HG03571 (cell line): ENCODE measurements around the gene MKLN1.
"Not testable (repeated sequence)": the region's sequence is repeated elsewhere in the genome, so short reads cannot be mapped to it uniquely, and the experiment has no call there.

Experiments used
- ATAC-seq: cut with Tn5 transposase; IDR thresholded peaks from one replicate; pipeline ENCODE4 v1.9.1; 2021; ENCODE audit not compliant: unreplicated experiment

The MKLN1 gene

DNA sequence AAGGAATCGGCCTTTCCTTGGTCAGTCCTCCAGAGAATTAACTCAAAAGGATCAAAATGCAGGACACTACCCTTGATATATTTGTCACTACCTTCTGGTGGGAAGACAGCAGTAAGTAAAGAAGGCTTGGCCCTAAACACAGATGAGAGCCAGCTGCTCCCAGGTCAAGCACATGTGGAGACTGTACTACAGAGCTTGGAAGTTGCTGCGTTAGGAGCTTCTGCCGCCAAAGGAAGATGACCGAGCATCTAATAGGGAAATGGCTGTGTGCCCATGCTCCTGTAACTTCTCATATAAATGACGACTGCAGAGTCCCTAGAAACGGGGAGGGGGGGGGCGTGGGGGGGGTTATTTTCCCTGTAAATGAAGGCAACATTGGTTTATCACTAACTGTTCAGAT, 169.8 kb downstream of the MKLN1 start:
- no peak for ATAC-seq

DNA sequence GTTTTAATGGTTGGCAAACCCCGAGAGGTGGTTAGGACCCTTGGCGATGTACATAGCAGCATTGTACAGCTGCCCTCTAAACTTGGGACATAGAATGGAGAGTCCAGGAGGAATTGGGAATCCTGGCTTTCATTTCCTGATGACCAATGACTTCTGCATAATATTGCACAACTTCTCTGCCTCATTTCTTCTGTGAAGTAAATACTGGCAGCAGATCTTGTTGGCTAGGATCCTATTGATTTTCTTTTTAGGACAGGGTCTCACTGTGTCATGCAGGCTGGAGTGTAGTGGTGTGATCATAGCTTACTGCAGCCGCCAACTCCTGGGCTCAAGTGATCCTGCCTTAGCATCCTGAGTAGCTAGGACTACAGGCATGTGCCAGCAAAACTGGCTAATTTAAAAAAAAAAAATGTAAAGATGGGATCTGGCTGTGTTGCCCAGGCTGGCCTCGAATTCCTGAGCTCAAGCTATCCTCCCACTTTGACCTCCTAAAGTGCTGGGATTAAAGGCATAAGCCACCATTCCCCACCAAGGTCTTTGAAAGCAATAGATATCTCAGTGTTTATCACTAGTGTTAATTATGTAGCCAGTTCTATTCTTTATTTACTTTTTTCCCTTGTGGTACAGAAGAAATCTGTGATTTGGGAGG, 170.7 kb downstream of the MKLN1 start:
- ATAC-seq, result no peak

DNA sequence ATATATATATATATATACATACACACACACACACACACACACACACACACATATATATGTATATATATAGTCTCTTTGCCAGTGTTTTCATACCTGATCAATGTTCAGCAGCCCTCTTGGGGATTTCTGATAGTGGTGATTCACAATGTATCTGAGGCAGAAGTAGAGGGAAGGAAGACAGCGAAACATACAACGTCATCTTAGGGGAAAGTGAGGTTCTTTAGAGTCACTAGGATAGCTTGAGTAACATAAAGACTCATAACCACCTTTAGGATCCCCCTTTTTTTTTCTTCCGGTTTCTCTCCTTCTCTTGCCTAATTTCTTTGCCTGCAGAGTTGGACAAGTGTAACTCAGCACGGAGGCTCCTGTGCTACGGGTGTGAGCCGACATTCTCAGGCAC, 172.1 kb downstream of the MKLN1 start:
- ATAC-seq, result no peak

DNA sequence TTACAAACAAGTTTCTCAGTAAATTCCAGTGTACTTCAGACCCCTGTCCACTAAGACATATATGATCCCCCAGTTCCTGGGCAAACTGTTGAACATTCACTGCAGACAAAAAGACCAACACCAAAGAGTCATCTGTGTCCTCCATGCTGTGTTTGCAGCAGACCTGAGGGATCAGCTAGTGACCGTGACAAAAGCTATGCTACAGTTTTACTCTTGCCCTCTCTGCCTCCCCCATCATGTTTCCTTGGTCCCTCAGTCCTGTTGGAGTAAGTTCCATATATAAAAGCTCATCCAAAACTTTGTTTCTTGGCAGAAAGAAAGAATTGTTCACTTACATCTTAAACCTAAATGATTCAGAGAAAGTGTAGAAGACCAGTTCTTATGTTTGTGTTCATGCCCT, 172.7 kb downstream of the MKLN1 start:
- no peak for ATAC-seq

DNA sequence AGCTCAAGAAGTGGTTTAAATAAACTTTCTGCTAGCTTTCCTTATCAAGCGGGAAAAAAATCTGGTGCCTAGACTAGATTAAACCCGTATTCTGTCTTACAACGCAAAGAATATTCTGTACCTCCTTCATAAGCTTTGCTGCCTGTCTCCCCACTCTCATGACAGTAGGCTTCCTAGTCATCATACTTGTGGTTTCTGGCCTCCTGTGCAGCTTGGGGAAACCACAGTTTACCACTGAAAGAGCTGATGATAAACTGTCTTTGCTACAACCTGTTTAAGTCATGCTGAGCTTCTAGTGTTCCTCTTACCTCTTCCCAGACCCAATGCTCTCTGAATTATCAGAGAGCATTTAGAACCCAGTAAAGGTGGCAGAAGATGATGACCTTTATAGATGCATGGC, 173.7 kb downstream of the MKLN1 start:
- ATAC-seq, result peak; percentile 86

DNA sequence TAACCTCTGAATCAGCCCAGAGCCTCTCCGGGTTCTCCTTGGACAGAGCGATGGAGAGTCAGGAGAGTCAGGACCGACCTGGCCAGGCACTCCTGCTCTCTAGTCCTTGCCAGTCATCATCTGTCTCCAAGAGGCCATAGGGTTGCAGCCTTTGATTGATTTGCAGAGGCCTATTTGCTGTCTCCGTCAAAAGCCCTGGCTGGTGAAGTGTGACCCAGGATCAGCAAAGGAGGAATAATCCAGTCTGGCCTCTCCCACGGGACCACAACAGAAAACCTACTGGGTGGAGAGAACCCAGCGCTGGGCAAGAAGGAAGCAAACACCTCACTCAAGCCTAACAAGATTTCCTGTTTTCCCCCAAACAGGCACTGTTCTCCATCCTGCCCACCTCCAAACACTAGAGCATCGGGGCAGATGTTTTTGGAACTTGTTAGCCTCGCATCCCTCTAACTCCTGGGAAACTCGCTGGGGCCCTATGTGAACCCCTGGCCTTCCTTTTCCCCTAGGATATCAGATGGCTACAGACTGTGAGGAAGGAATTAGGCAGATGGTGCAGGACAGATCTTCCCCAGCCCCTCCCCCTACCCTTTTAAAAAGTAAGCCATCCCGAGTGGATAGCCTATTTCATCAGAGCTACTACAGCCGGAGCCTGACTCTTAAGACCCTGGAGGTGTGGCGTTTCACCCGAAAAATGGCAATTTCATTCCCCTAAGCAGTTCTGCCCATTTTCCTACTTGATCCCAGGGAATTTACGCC, 174.4 kb downstream of the MKLN1 start:
- ATAC-seq, result no peak

DNA sequence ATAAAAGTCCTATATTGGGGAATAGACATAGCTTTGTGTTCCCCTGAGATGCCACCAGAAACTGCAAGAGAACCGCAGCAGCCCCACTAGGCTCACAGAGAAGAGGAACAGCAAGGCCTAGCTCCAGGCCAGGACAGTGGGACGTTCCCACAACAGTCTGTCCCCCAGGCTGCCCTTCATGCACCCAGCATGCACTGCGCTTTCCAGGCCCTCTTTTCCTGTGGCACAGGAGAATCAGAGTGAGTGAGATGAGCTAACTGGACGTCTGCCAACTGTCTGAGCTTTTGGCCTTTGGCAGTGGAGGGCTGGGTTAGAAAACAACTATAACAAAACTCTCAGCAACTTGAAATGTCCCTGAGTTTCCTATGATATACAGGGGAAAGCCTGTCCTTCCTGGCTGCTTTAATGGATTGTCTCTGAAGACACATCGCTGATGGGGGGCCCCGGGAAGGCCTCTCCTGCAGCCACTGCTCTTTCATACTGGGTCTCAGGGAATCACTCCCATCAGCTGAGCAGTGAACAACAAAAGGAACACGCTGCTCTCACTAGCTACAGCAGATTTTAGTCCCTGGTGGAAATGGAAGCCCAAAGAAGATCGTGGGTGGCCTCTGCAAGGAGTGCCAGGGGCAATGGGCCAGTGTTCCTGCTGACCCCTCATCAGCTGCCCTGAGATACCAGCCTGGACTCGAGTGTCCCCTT, 175.3 kb downstream of the MKLN1 start:
- ATAC-seq, result no peak

DNA sequence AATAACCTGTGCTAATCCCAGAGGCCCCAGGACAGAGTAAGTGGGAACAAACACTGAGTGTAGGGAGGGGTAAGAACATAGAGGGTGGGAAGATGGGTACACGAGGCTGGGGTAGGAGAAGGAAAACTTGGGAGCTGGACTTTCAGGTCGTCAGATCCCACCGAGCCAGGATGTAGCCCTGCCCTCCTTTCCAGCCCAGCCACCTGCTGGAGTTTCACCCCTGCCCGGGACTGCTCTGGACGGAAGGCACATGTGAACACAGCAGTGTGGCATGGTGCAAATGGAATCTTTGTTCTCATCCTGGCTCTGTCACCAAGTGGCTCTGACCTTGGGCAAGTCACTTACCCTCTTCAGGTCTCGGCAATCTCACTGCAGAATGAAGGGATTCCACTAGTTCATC, 176.0 kb downstream of the MKLN1 start:
- no peak for ATAC-seq

DNA sequence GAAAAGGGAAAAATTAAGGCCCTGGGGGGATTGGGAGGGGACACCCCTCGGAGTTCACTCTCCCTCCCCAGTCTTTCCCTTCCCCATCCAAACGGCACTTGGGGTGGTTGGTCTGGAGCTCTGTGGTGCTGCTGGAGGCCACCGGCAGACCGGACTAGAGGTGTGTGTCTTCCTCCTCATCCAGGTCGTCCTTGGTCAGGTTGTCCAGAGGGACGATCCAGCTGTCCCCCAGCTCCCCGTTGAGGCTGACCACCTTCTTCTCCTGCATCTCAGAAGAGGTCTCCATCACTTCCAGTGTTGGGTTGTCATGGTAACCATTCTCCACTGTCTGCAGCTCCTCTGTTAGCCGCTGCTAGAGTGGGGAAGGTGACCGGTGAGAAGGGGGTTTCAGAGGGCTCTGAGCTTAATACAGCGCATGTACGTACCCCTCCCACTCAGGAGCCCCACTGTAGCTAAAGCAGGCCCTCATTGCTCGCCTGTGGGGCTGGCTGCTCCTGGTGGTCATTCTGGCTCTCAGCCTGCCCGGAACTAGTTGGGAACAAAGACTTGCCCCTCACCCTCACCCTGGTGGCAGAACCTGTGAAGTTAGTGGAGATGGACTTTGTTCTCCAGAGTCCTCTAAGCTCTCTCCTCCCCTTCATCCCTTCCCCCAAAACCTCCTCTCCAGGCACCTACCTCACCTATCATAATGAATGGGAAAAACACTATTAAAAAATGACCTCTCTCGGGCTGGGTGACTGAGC, 176.7 kb downstream of the MKLN1 start:
- ATAC-seq, result no peak

DNA sequence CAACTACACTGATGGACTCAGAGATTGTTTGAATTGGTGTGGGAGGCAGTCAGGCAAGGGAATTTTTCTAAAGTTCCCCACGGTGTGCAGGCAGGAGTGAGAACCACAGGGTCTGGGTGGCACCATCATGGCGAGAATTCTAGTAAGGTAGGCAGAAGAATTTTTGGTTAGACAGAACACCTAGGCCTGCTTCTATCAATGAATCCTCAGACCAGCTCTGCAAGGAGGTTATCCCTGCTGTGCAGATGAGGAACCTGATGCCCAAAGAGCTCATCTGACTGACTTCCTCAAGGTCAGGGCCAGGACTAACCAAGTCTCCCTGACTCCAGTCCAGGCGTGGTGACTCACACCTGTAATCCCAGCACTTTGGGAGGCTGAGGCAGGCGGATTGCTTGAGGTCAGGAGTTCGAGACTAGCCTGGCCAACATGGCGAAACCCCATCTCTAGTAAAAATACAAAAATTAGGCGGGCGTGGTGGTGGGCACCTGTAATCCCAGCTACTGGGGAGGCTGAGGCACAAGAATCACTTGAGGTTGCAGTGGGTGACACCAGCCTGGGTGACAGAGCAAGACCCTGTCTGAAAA, 177.5 kb downstream of the MKLN1 start:
- not testable (repeated sequence) for ATAC-seq

DNA sequence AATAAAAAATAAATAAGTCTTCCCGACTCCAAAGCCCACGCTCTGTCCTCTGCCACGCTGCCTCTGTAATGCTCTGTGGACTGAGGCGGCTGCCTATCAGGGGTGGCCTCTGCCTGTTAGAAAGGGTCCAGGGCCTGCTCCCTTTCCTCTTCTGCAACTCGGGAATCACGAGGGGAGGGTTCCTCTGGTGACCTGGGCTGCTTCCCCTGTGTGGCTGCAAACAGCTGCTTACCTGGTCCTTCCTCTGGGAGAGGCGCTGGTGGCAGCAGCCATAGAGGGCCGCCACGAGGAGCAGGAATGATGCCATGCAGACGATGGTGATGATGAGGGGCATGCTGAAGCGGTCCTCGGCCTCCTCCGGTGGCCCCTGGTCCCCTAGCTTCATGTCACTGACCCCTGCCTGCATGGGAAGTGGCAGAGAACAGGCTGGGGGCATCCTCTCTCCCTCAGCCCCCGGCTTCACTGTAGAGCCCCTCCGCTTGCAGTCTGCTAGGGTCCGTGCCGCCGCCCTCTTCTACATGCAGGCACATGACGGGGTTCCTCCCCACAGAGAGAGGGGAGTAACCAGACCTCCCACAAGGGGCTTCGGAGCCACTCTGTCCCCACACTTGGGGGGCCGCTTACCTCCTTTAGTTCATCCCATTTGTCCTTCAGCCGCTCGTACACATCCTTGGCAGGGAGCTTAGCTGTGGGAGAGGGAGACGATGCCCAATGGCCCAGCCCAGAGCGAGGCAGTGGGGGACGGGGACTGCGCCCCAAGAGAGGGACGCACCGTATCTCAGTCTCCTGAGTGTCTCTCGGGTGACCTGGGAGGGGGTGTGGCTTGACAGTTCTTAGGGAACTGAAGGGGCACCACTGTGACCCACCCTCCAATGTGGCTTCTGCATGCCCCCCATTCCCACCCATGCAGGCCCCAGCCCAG, 178.2 kb downstream of the MKLN1 start:
- no peak for ATAC-seq

DNA sequence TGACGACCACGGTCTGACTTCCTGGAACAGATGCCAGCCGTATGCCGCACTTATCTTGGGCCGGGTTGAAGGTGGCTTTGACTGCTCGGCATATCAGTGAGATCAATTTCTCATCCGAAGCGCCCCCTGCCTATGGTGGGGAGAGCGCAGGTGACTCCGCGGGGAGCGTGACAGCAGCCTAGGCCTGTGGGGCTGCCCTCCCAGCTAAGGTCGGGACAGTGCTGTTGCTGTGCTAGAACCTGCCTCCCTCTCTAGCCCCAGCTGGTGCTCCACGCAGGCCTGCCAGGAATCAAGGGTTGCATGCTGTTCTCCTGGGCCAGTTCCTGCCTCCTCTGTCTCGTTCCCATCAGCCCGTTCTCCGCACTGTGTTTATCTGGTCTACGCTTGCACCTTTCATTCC, 178.9 kb downstream of the MKLN1 start:
- ATAC-seq, result no peak

DNA sequence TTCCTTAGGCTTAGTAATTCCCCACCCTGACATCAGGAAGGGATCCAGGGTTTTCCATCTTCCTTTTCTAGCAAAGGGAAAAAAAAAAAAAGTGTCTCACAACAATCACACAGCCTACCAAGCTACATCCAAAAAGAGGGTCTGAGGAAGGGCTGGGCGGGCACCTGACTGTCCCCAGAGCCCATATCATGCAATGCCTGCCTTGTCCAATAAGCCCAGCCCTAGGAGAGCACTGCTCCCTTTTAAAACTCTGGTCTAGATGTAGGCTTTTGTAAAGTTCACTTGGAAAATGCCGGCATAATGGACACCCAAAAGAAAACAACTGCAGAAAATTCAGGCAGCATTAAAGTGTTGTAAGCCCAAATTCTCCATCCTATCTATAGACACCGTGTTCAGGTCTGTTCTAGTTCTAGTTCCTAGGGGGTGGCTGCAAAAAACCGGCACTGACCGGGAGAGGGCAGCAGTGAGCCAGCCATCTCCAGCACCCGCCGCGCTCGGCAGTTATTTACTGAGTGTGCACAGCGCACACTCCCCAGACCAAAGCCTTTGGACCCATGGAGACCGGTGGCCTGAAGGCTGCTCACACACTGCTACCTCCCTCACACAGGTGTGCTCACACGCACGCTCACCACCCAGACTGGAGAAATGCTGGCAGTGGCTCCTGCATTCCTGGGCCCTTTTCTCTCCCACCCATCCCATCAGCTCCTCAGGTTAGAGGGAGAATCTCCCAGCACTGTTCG, 180.1 kb downstream of the MKLN1 start:
- peak; percentile 66 for ATAC-seq

DNA sequence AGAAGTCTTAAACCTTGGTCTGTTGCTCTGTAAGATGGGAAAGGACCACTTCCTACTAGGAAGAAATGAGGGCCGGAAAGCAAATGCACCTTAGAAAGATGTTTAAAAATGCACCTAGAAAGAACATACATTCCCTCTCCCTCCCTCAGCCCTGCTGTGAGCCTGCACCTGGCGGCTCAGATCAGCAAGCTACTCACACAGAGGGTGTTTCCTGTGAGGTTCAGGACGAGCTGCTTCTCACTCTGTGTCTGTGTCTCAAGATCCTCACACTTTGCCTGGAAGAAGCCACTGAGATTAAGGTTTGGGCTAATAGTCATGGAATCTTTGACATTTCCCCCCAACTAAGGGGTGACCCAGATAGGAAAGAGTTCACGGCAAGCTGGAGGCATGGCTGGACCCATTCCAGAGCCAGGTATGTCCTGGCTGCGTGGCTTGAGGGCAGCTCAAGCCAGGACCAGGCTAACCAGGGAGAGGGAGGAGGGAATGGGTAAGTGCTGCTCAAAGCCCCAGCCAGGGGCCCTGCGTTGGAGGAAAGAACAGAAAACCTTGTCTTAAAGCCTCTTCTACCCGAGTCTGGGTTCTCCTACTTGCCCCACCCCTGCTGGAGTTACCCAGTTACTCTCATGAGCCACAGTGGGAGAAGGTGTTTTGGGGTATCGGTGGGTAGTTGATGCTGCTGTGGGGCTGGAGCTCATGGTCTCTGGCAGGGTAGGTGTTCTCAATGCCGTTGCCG, 181.2 kb downstream of the MKLN1 start:
- ATAC-seq, result no peak

DNA sequence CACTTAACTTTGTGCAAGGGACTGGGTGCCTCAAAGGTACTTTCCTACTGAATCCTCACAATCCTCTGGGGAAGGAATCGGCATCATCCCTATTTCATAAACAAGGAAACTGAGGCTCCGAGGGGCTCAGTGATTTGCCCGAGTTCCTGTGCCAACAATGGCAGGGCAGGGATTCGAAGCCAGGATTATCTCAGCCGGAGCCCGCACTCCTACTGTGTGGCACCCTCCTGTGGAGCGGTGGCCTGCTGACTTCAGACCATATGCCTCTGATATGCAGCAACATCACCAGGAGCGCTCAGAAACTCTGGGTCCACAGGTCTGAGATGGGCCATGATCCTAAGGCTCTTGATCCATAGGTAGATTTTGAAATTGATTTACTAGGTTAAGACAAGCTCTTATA, 182.1 kb downstream of the MKLN1 start:
- ATAC-seq, result no peak

DNA sequence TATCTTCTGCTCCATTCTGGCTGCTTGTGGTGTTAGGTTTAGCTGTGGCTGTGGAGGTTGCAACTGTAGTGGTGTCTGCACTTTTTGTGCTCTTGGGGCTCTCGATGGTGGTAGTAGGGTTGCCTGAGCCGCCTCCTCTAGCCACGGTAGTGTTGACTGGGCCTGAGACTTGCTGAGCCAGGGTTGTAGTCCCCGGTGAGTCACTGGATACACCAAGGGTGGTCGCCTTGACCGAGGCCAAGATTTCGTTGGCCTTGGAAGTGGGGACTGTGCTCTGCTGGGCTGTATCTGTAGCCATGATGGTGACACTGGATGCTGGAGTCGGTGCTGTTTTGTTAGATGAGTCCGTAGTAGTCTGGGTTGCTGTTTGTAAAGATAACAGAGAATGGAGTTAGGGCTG, 183.4 kb downstream of the MKLN1 start:
- ATAC-seq, result no peak

DNA sequence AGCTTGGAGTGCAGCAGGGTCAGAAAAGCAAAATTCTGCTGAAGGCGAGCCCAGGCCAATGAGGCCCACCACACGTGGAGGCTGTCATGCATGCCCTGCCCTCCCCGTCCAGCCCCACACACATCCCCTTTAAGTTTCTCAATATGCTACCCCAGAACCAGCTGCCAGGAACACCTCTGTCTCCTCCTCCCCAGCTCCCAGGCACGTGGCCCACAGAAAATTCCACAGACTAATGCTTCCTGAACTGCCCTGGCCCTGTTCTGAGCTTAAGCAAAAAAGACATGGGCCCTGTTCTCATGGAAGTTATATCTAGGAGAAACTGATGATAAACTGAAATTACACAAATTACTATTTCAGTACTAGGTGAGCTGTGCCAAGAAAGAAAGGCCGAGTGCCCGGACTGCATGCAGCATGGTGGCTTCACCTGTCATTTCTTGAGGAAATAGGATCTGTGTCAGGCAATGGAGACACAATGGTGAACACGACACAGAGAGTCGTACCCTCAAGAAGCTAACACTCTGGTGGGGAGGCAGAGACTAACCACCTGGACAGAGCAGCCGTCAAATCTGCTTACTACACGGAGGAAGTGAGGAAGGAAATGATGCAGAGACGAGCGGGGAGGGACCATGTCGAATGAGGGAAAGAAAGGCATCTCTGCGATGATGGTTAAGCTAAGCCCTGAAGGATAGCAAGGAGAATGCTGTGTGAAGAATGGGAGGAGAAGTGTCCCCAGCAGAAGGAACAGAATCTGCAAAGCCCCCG, 184.3 kb downstream of the MKLN1 start:
- ATAC-seq, result no peak
